Endometrial microvascular endothelial cells (primary cell): ENCODE results near the gene PCED1B. TPM values are rescaled to one million over a fixed set of nuclear protein-coding genes. Genes with fewer than 3 reads are reported as not detected.

ENCODE experiments used
- in situ Hi-C: cut with HindIII; loops from 2 replicates; pipeline ENCODE4 v1.10.0; 2017; ENCODE audit warnings: low sequenced_read_pairs, low pct_unique_long_range_greater_than_20kb; ENCODE audit errors: inconsistent ontology term
- total RNA-seq: library from RNA; depleted of rRNA; stranded (reverse); fragments of >200 nt; gene quantifications from one replicate; pipeline ENCODE4 v1.2.3, GENCODE V29; 2015; ENCODE audit errors: inconsistent ontology term

Gene PCED1B
- total RNA-seq, 1 donor from 2014 or later: not detected

- in situ Hi-C loops: no loop called here
Observed at GRCh38 chr12:47084172-47084571, 4.8 kb downstream of the PCED1B start.

DNA sequence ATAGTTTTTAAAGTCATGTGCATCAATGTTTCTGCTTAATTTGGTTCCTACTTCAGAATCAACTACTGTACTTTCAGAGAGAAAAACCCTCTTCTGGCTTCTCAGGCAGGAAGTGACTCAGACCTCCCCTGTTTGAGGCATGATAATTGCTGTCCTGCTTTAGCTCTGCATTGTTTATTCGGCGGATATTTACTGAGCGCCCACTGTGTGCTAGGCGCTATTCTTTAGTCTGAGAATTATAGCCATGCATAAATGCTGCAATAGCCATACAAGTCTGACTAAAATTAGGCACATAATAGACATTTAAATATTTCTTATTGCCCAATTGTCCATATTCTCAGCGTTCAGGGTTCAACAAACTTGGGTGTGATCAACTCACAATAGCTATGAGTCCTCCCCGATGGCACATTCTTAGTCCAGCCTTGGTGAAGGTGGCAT is 6.4 kb downstream of the PCED1B start:
- in situ Hi-C loops: no loop called here

GRCh38 chr12:47087088-47087688 is 7.8 kb downstream of the PCED1B start:
- in situ Hi-C loops: no loop called here

- in situ Hi-C loops: no loop called here
Observed at GRCh38 chr12:47088021-47088944, 8.9 kb downstream of the PCED1B start.

- in situ Hi-C loops: no loop called here
Observed at GRCh38 chr12:47091009-47091408, 11.6 kb downstream of the PCED1B start.

DNA sequence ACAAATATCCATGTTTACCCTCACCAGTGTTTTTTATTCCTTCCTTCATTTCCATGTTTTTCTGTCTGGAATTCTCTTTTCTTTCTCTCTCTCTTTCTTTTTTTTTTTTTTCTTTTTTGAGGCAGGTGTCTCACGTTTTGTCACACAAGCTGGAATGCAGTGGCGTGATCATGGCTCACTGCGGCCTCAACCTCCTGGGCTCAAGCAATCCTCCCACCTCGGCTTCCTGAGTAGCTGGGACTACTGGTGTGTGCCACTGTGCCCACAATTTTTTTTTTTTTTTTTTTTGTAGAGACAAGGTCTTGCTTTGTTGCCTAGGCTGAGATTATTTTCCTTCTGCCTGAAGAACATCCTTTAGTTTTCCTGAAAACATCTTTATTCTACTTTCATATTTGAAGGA is 15.4 kb downstream of the PCED1B start:
- in situ Hi-C loops: no loop called here

DNA sequence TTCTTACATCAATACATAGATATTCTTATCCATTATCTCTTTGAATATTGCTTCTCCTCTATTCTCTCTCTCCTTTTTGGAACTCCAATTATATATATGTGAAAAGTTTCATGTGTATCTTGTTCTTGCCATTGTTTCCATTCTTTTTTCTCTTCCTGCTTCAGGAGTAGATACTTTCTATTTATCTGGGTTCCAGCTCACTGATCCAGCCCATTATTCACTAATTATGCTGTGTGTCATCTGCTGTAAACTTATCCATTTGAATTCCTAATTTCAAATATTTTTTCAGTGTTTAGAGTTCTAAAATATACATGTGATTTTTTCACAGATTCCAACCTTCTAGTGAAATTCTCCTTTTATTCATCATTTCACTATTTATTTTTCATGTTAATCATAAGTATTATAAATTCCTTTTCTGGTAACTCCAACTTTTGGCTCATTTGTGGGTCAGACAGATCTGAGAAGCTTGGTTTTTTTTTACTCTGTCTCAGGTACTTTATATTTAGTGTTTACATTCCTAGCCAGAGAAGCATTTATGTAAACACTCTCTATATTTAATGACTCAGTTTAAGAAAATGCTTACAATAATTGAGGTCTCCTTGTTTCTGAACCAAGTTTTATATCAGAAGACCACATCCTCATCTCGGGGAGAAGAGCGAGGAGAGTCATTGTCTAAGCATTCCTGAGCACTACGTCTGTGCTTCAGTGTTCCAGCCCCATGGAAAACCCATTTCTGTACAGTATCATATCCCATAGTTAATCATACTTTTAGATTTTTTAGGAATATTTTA is 16.2 kb downstream of the PCED1B start:
- in situ Hi-C loops: no loop called here

DNA sequence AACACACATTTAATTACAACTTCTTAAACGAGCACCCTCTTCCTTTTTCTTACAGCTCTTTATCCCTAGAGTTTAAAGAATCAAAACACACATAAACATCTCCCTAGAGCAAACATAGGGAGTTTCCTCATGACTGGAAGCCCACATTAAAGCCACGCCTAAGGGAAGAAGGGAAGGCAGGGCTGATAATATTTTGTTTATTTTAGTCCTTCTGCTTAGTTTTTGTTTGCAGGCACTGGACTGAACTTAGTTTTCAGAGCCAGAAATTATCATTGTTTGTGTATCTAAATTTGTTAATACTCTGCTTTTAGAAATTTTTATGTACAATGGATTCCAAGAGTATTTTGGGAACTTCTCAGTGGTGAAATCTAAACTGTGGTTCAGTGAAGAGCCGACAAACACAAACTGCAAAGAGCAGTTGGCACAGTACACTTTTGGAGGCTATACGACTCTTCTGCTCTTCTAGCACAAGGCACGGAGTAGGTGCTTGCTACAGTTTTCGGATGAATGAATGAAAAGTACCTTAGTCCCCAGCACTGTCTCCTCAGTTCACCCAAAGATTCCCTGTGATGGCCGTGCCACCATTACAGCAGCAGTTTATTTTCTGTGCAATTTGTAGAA is 18.0 kb downstream of the PCED1B start:
- in situ Hi-C loops: no loop called here

- in situ Hi-C loops: no loop called here
Observed at GRCh38 chr12:47098099-47098498, 18.7 kb downstream of the PCED1B start.

GRCh38 chr12:47099610-47100009 is 20.2 kb downstream of the PCED1B start:
- in situ Hi-C loops: no loop called here

- in situ Hi-C loops: no loop called here
Observed at GRCh38 chr12:47100160-47100559, 20.7 kb downstream of the PCED1B start.

DNA sequence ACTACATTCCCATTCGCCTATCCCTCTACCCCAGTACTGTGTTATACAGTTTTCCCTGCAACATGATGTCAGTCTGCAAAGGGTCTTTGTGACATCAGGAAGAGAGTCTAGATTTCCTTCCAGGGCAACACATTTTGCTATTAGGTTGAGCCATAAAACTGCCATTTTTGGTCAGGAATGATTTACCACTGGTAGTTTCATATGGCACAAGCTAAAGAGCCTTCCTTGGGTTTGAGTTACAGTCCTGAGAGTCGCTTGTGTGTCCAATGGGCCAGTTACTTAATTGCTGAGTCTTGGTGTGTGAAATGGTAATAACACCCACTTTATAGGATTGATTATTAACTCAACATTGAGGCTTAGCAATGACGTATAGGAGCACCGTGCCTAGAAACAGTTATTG is 23.0 kb downstream of the PCED1B start:
- in situ Hi-C loops: no loop called here

- in situ Hi-C loops: no loop called here
Observed at GRCh38 chr12:47102845-47103651, 23.6 kb downstream of the PCED1B start.

- in situ Hi-C loops: no loop called here
Observed at GRCh38 chr12:47105914-47106674, 26.7 kb downstream of the PCED1B start.

DNA sequence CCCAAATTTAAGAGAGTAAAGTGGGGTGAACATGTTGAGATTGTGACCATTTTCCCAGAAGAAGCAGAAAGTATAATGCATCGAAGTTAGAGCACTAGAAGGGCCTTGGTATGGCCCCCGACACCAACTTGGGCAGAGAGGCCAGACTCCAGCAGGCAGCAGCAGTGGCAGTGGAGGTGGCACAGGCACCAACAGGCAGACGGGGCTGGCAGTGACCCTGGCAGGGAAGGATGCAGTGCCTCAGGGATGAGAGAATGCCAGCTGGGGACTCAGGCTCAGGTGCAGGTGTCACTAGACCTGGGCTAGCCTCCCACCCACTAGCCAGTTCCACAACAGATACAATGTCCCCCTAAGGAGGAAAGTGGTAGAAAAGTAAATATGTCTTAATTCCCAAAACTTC is 28.0 kb downstream of the PCED1B start:
- in situ Hi-C loops: no loop called here

DNA sequence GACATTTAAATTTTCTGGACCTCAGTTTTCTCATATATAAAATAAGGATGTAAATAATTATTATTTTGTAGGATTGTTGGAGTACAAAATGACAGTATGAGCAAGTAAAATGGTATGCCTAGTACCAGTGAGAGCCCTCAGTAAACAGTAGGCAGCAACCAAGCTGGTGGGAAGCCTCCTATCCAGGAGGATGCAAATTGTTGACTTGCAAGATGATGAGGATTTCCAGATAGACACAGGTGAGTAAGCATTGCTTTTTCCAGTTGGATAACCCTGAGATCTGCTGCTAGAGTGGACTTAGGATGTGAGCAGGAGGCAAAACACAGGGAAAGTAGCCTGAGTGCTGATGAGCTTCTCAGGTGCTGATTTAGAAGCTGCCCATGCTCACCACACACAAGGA is 28.5 kb downstream of the PCED1B start:
- in situ Hi-C loops: no loop called here

DNA sequence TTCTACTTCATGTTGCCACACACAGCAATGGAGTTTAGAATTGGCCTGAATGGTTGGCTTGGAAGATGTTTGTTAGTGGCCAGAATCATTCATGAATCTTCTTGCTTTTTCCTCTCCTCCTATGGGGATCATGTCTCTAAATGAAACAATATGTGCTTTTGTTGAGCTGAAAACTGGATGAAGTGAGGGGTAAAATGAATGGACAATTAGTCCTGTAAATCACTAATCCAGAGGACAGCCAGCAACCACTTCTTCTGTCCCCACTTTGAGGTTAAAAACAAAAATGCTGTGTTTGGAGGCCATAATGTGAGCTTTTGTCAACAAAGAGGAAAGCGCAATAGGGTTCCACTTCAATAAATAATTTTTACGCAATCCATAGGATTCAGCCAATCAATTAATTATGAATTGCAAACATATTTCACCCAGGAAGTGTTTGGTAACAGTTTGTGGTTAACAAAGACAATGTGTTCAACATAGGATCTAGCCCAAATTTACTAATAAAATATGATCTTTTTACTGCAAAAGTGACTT is 30.7 kb downstream of the PCED1B start:
- in situ Hi-C loops: no loop called here
